Right atrium auricular region (tissue), 2 donors: ENCODE measurements around the gene ADGRE3. TPM values are rescaled to one million over a fixed set of nuclear protein-coding genes. Genes with fewer than 3 reads are reported as not detected.

Source experiments
- DNase-seq: peaks from one replicate; pipeline ENCODE4 v3.0.0-alpha.2; 2019; ENCODE audit warnings: low spot score
- H3K27ac ChIP-seq, 2 donors: fragments of 200-600 bp; sonication (generic); 1 replicate in 1 of 2; 2 replicates in 1 of 2; pipeline ENCODE4 v1.5.1; 2016 to 2019
- H3K27me3 ChIP-seq, 2 donors: fragments of 200-600 bp; sonication (generic); one replicate each; pipeline versions ENCODE4 v1.5.1 to v1.6.0; 2017 to 2019
- H3K36me3 ChIP-seq: fragments of 200-600 bp; sonication (generic); one replicate; pipeline ENCODE4 v1.5.1; 2016
- H3K4me1 ChIP-seq, 2 donors: fragments of 200-600 bp; sonication (generic); one replicate each; pipeline versions ENCODE4 v1.5.1 to v1.6.0; 2017 to 2019
- H3K4me3 ChIP-seq, 2 donors: fragments of 200-600 bp; sonication (generic); 1 replicate in 1 of 2; 2 replicates in 1 of 2; pipeline ENCODE4 v1.5.1; 2017 to 2019; ENCODE audit warnings: mild to moderate bottlenecking in 1 of 2, moderate library complexity in 1 of 2
- H3K9me3 ChIP-seq, 2 donors: fragments of 200-600 bp; sonication (generic); one replicate each; pipeline ENCODE4 v1.5.1; 2019
- total RNA-seq, 2 donors: library from RNA; depleted of rRNA; stranded (reverse); fragments of >200 nt; gene quantifications; one replicate each; pipeline ENCODE4 v1.1.0, GENCODE V29; 2016
- TF ChIP-seq, protein P1 (sequence below), 2 donors: fragments of 200-600 bp; sonication (generic); IDR thresholded peaks; one replicate each; pipeline ENCODE4 v1.5.1; 2019; ENCODE audit warnings: antibody characterized with exemption in 2 of 2

ADGRE3 gene
- total RNA-seq, 2 donors from 2014 or later: not detected

DNA sequence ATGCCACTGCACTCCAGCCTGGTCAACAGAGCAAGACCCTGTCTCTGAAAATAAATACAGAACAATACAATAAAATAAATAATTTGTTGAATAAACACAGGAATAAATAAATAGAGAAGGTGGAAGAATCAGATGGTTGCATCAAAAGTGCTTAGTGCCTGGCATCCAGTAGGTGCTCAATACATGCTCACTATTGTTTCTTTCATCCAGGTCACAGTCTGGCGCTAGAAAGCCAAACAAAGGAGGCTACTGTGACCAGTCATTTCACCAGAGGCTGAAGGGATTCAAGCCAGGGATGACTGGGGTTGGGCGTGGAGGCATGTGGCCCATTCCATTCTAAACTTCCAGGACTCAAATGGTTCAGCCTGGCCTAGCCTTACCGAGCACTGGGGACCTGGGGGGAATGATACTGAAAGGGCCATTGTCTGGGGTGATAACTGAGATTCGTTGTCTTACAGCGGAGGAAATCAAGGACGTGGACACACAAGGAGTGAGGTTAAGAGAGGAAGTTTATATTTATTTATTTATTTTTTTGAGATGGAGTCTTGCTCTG lies 99.1 kb downstream of the ADGRE3 start:
- H3K36me3 ChIP-seq: no peaks in the 10 kb centered on the region
- H3K4me3 ChIP-seq: no peak overlapping the region
- TF ChIP-seq, protein P1, sequence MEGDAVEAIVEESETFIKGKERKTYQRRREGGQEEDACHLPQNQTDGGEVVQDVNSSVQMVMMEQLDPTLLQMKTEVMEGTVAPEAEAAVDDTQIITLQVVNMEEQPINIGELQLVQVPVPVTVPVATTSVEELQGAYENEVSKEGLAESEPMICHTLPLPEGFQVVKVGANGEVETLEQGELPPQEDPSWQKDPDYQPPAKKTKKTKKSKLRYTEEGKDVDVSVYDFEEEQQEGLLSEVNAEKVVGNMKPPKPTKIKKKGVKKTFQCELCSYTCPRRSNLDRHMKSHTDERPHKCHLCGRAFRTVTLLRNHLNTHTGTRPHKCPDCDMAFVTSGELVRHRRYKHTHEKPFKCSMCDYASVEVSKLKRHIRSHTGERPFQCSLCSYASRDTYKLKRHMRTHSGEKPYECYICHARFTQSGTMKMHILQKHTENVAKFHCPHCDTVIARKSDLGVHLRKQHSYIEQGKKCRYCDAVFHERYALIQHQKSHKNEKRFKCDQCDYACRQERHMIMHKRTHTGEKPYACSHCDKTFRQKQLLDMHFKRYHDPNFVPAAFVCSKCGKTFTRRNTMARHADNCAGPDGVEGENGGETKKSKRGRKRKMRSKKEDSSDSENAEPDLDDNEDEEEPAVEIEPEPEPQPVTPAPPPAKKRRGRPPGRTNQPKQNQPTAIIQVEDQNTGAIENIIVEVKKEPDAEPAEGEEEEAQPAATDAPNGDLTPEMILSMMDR (IDR thresholded peaks at IDR 0.05): no peak
- H3K27me3 ChIP-seq: no peaks in the 10 kb centered on the region
- peaks cover 0 to 15% of the 10 kb centered on the region in 2 donors for H3K4me1 ChIP-seq
- no peak overlapping the region for H3K27ac ChIP-seq
- DNase-seq: no peak
- H3K9me3 ChIP-seq: no peaks in the 10 kb centered on the region

DNA sequence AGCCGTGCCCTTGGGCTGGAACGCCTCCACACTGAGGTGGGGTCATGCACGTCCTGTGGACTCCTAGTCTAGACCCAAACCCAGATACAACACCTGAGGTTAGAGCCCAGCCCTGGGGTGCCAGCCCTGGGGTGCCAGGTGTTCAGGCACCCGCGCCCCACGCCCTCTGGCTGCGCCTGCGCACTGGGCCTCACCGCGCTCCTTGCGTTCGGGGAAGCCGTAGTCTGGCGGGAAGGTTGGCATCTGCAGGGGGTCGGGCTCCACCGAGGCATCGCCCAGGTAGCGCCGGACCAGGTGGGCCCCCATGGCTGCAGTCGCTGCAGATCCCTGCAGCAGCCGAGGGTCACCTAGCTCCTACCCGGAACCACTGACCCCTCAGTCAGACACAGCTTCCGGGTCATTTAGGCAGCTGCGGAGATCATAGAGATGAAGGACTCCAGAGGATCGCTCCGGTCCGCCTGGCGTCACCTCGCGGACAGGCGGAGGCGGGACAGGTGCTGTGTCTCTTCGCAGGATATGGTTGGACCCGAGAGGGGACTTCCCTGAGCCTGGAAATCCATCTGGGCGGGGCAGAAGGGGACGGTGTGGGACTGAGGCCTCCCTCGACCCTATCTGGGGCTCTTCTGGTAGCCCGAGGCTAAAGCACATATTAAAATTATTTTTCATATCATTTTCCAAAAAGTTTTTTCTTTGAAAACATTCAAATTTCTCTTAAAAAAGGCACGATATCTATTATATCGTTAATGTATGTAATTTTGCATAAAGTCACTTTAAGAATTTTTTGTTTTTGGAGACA lies 102.8 kb downstream of the ADGRE3 start, which contains the start of gene NDUFB7:
NDUFB7 (minus strand) TSS at position 372 of the 796 bp plus-strand sequence; CDS start at position 306, 66 bp downstream.
- no peaks in the 10 kb centered on the region for H3K27me3 ChIP-seq
- TF ChIP-seq, protein P1 (IDR thresholded peaks at IDR 0.05): peak; percentile 25 to 93
- peak; percentile 93 for DNase-seq
- H3K27ac ChIP-seq: peak within 1 kb of the TSS; percentile 83 to 85
- no peaks in the 10 kb centered on the region for H3K36me3 ChIP-seq
- H3K4me1 ChIP-seq: peaks cover 0 to 26% of the 10 kb centered on the region in 2 donors
- H3K9me3 ChIP-seq: no peaks in the 10 kb centered on the region
- H3K4me3 ChIP-seq: peak within 1 kb of the TSS; percentile 74 to 92

DNA sequence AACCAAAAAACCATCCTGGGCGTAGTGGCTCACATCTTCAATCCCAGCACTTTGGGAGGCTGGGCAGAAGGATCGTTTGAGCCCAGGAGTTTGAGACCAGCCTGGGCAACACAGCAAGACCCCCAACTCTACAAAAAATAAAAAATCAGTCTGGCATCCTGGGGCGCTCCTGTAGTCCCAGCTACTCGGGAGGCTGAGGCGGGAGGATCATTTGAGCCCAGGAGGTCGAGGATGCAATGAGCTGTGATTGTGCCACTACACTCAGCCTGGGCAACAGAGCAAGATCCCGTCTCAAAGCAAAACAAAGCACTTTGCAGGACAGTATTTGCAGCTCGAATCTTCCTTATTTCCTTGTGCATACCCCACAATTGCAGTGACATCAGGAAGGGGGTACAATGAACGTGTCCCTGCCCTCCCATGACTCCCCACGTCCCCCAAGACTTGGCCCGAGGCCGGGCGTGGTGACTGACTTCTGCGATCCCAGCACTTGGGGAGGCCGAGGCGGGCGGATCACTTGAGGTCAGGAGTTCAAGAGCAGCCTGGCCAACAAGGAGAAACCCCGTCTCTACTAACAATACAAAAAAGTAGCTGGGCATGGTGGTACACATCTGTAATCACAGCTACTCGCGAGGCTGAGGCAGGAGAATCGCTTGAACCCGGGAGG lies 103.6 kb downstream of the ADGRE3 start:
- TF ChIP-seq, protein P1 (IDR thresholded peaks at IDR 0.05): no peak
- Histone ChIP-seq H3K27me3 (no peaks in the 10 kb centered on the region), H3K27ac (peak overlapping the region; percentile 83 to 85), H3K36me3 (peaks cover 3% of the 10 kb centered on the region), H3K9me3 (no peaks in the 10 kb centered on the region), H3K4me1 (peaks cover 0 to 26% of the 10 kb centered on the region in 2 donors), H3K4me3 (peak overlapping the region; percentile 74 to 92)
- no peak for DNase-seq

Other genes starting within 250 kb of the ADGRE3 start
- gene PKN1, start 241.5 kb downstream of the ADGRE3 start, total RNA-seq: 100 to 1,000 TPM in 1 of 2 donors, 10 to 100 TPM in 1; 87.2 to 111 TPM
- gene PTGER1, start 199.5 kb downstream of the ADGRE3 start, total RNA-seq: not detected
- gene GIPC1, start 178.7 kb downstream of the ADGRE3 start, total RNA-seq: 10 to 100 TPM; 49.6 to 58.2 TPM
- 10 to 100 TPM; 36.5 to 52.9 TPM for gene DNAJB1, start 156.4 kb downstream of the ADGRE3 start, total RNA-seq
- 10 to 100 TPM; 60.3 to 63.9 TPM for gene TECR, start 145.2 kb downstream of the ADGRE3 start, total RNA-seq
- gene NDUFB7, start 102.8 kb downstream of the ADGRE3 start, total RNA-seq: 100 to 1,000 TPM; 593 to 729 TPM
- not detected for gene CLEC17A, start 91.8 kb downstream of the ADGRE3 start, total RNA-seq
- gene ZNF333, start 15.2 kb upstream of the ADGRE3 start, total RNA-seq: 10 to 100 TPM; 12.5 to 15.4 TPM
- gene ADGRE2, start 103.7 kb upstream of the ADGRE3 start, total RNA-seq: 1 to 10 TPM; 1.1 to 1.6 TPM
- gene OR7A5, start 160.3 kb upstream of the ADGRE3 start, total RNA-seq: not detected
- gene OR7C1, start 160.3 kb upstream of the ADGRE3 start, total RNA-seq: not detected
- gene OR7A10, start 174.1 kb upstream of the ADGRE3 start, total RNA-seq: not detected
- not detected for gene OR7A17, start 211.3 kb upstream of the ADGRE3 start, total RNA-seq